Astrocyte (in vitro differentiated cells and primary cell): ENCODE results near the gene ARMC9. TPM values are rescaled to one million over a fixed set of nuclear protein-coding genes. Genes with fewer than 3 reads are reported as not detected.

ENCODE experiments used
- DNase-seq: peaks from one replicate; pipeline ENCODE4 v3.0.0-alpha.2; 2010; ENCODE audit warnings: low read depth
- FAIRE-seq: peaks from 2 replicates; lab custom pipeline; 2011; peaks lifted over from hg19 to GRCh38; lab: Jason Lieb, UNC
- H2AFZ ChIP-seq: 2 replicates; pipeline ENCODE4 v1.6.0; 2012; ENCODE audit warnings: low read depth, low read length, inconsistent platforms
- H3K27ac ChIP-seq: 2 replicates; pipeline ENCODE4 v1.5.1; 2011; ENCODE audit warnings: low read depth, low read length, inconsistent platforms
- H3K27me3 ChIP-seq: 2 replicates; pipeline ENCODE4 v1.6.0; 2011; ENCODE audit warnings: low read length, inconsistent platforms; ENCODE audit not compliant: insufficient read depth
- H3K36me3 ChIP-seq: 2 replicates; pipeline ENCODE4 v1.5.1; 2011; ENCODE audit warnings: low read length, inconsistent platforms; ENCODE audit not compliant: insufficient read depth
- H3K4me1 ChIP-seq: 2 replicates; pipeline ENCODE4 v1.5.1; 2011; ENCODE audit warnings: low read length, inconsistent platforms; ENCODE audit not compliant: insufficient read depth
- H3K4me2 ChIP-seq: 2 replicates; pipeline ENCODE4 v1.6.0; 2012; ENCODE audit warnings: low read length, inconsistent platforms
- H3K4me3 ChIP-seq: 2 replicates; pipeline ENCODE4 v1.5.1; 2011; ENCODE audit warnings: low read depth, mild to moderate bottlenecking, low read length, inconsistent platforms; ENCODE audit not compliant: insufficient read depth
- H3K79me2 ChIP-seq: 2 replicates; pipeline ENCODE4 v1.6.0; 2012; ENCODE audit warnings: mild to moderate bottlenecking, low read length, inconsistent platforms; ENCODE audit not compliant: insufficient read depth
- H3K9ac ChIP-seq: 2 replicates; pipeline ENCODE4 v1.6.0; 2012; ENCODE audit warnings: mild to moderate bottlenecking, low read length, inconsistent platforms
- H3K9me3 ChIP-seq: 2 replicates; pipeline ENCODE4 v1.5.1; 2012; ENCODE audit warnings: low read depth, mild to moderate bottlenecking, low read length, inconsistent platforms; ENCODE audit not compliant: insufficient read depth
- H4K20me1 ChIP-seq: 2 replicates; pipeline ENCODE4 v1.6.0; 2012; ENCODE audit warnings: low read length, inconsistent platforms; ENCODE audit not compliant: insufficient read depth
- H3K27ac Mint-ChIP-seq: one replicate; pipeline ENCODE4 v1.8.0; 2021; ENCODE audit warnings: mild to moderate bottlenecking, mixed read lengths; ENCODE audit not compliant: unreplicated experiment
- H3K27me3 Mint-ChIP-seq: one replicate; pipeline ENCODE4 v1.8.0; 2021; ENCODE audit warnings: low read depth, mixed read lengths; ENCODE audit not compliant: unreplicated experiment
- H3K36me3 Mint-ChIP-seq: one replicate; pipeline ENCODE4 v1.8.0; 2021; ENCODE audit warnings: low read depth, mixed read lengths; ENCODE audit not compliant: unreplicated experiment
- H3K4me1 Mint-ChIP-seq: one replicate; pipeline ENCODE4 v1.8.0; 2021; ENCODE audit warnings: low read depth, mixed read lengths; ENCODE audit not compliant: unreplicated experiment
- H3K4me3 Mint-ChIP-seq: one replicate; pipeline ENCODE4 v1.8.0; 2021; ENCODE audit warnings: mild to moderate bottlenecking, moderate library complexity, mixed read lengths; ENCODE audit not compliant: unreplicated experiment
- H3K9me3 Mint-ChIP-seq: one replicate; pipeline ENCODE4 v1.8.0; 2021; ENCODE audit warnings: mild to moderate bottlenecking, mixed read lengths; ENCODE audit not compliant: unreplicated experiment
- CTCF ChIP-seq: IDR thresholded peaks from 2 replicates; pipeline ENCODE4 v1.5.1; 2011; ENCODE audit warnings: low read depth, mild to moderate bottlenecking, inconsistent platforms, low read length, moderate library complexity; ENCODE audit not compliant: insufficient read depth
- EZH2 ChIP-seq: IDR thresholded peaks from 2 replicates; pipeline ENCODE4 v1.6.1; 2012; ENCODE audit warnings: mild to moderate bottlenecking, low read length, inconsistent platforms; ENCODE audit not compliant: insufficient read depth
- total RNA-seq: library from RNA; stranded (reverse); gene quantifications from 2 replicates; pipeline ENCODE4 v1.2.1, GENCODE V29; 2021

ARMC9 gene
- total RNA-seq, 1 donor from 2014 or later: 52.4 TPM

DNA sequence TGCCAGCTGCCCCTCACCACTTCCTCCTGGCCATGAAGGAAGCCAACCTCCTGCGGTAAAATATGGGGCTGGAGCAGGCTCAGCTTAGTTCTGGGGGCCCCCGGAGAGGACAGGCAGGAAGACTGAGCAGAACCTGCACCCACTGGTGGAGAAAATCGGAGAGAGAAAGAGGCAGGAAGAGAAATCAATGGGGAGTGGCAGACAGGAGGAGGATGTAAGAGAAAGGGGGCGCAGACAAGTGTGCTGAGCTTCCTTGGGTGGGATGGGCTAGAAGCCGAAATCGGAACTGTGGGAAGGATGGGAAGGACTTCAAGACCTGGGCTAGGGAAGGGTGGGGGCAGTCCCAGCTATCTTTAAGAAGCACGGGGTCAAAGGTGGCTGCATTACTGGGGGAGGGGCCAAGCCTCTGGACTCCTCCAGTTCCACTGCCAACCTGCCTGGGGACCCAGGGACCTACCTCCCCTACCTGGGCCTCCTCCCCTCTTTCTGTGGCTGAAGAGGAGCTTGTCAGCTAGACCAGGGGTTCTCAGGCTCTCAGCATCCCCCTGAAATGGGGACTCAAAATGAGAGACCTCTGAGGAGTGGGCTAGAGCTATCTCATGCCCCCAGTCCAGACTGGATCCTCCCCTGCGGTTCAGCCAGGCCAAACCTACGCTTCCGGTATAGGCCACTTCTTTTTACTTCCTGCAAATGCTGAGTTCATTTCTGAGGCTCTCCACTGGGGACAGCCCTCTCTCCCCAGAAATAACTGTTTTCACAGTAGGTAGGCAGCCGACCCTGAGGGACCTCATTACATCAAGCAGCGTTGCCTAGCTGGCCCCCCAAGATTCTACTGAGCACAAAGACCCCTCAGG lies 163.5 kb downstream of the ARMC9 start:
- Histone ChIP-seq H3K79me2 (no peaks in the 10 kb centered on the region), H4K20me1 (no peaks in the 10 kb centered on the region), H3K4me3 (no peak overlapping the region), H3K36me3 (peaks cover 2% of the 10 kb centered on the region), H3K27ac (no peak overlapping the region), H3K27me3 (no peaks in the 10 kb centered on the region), H2AFZ (no peak overlapping the region), H3K9me3 (no peaks in the 10 kb centered on the region), H3K4me1 (peaks cover 12% of the 10 kb centered on the region), H3K9ac (no peak overlapping the region), H3K4me2 (no peak overlapping the region)
- Mint-ChIP-seq H3K4me1 (peaks cover 3% of the 10 kb centered on the region), H3K36me3 (peaks cover 8% of the 10 kb centered on the region), H3K27me3 (no peaks in the 10 kb centered on the region), H3K4me3 (no peak overlapping the region), H3K27ac (no peak overlapping the region), H3K9me3 (peaks cover 3% of the 10 kb centered on the region)
- TF ChIP-seq EZH2: no peak
- TF ChIP-seq CTCF: no peak
- FAIRE-seq: no peak
- no peak for DNase-seq

DNA sequence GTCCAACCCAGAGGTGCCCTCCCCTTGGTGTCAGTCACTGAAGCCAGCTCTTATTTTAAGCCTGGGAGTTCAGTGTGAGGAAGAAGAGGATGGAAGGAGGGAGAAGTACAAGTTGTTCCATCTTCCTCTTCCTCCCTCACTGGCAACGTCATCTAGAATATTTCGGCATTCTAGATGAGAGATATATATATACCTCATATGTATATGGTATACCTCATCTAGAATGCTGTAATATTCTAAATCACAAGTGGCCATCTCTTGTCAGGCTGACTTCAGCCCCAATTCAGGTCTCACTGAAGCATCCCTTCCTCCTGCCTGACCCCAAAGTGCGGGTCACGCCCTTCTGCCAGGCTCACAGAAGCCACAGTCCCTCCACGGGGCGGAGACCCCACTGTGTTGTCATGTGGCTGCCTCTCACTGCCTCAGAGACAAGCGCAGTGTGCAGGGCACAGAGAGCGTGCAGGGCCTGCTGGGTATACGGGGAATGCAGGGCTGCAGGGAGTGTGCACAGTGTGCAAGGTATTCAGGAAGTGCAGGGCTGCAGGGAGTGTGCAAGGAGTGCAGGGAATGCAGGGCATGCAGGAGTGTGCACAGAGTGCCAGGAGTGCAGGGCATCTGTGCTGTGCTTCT lies 164.2 kb downstream of the ARMC9 start:
- Histone ChIP-seq H3K9me3 (no peaks in the 10 kb centered on the region), H3K4me2 (no peak overlapping the region), H3K36me3 (peaks cover 2% of the 10 kb centered on the region), H3K27ac (no peak overlapping the region), H3K27me3 (no peaks in the 10 kb centered on the region), H4K20me1 (no peaks in the 10 kb centered on the region), H3K4me1 (peaks cover 12% of the 10 kb centered on the region), H3K4me3 (no peak overlapping the region), H2AFZ (no peak overlapping the region), H3K79me2 (no peaks in the 10 kb centered on the region), H3K9ac (no peak overlapping the region)
- TF ChIP-seq EZH2 (no peak), CTCF (no peak)
- DNase-seq: no peak
- no peaks in the 10 kb centered on the region for H3K27me3 Mint-ChIP-seq
- H3K27ac Mint-ChIP-seq: peak overlapping the region; percentile 3
- peaks cover under 1% of the 10 kb centered on the region for H3K4me1 Mint-ChIP-seq
- H3K9me3 Mint-ChIP-seq: peaks cover 3% of the 10 kb centered on the region
- peaks cover 8% of the 10 kb centered on the region for H3K36me3 Mint-ChIP-seq
- no peak overlapping the region for H3K4me3 Mint-ChIP-seq
- no peak for FAIRE-seq

DNA sequence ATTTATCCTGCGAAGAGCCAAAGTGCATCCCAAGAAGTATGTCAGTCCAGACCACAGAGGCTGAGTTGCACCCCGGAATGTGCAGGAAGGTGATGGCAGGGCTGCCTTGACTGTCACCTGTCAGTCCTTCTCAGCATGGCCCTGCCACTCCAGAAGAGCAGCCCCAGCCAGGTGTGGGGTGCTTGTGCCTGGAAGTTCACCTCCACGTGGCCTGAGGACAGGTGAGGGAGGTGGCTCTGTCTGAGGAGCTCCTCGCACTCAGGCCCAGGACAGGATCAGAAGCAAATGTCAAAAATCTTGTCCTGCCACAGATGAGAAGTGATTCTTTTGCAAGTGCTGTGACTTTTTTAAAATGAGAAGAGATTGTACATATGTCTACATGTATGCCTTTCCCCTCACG lies 165.6 kb downstream of the ARMC9 start:
- no peaks in the 10 kb centered on the region for H3K27me3 ChIP-seq
- no peak overlapping the region for H2AFZ ChIP-seq
- peaks cover 2% of the 10 kb centered on the region for H3K36me3 ChIP-seq
- no peak overlapping the region for H3K27ac ChIP-seq
- no peaks in the 10 kb centered on the region for H4K20me1 ChIP-seq
- H3K27ac Mint-ChIP-seq: no peak overlapping the region
- peaks cover 3% of the 10 kb centered on the region for H3K9me3 Mint-ChIP-seq
- peaks cover 8% of the 10 kb centered on the region for H3K36me3 Mint-ChIP-seq
- H3K79me2 ChIP-seq: no peaks in the 10 kb centered on the region
- H3K27me3 Mint-ChIP-seq: no peaks in the 10 kb centered on the region
- no peak overlapping the region for H3K4me2 ChIP-seq
- H3K4me3 Mint-ChIP-seq: no peak overlapping the region
- no peaks in the 10 kb centered on the region for H3K4me1 Mint-ChIP-seq
- H3K4me1 ChIP-seq: peaks cover 12% of the 10 kb centered on the region
- no peak for FAIRE-seq
- H3K9ac ChIP-seq: no peak overlapping the region
- DNase-seq: no peak
- no peak for TF ChIP-seq CTCF
- no peak for TF ChIP-seq EZH2
- H3K9me3 ChIP-seq: no peaks in the 10 kb centered on the region
- H3K4me3 ChIP-seq: no peak overlapping the region
